ENCODE measurements around the gene SLC24A3. TPM values are rescaled to one million over a fixed set of nuclear protein-coding genes. Genes with fewer than 3 reads are reported as not detected.

Gene SLC24A3
- total RNA-seq, 1 donor from 2014 or later: 0.96 TPM

- Mint-ChIP-seq H3K4me1 (ENCODE audit: low read depth) (peaks cover 2% of the 10 kb centered on the region), H3K27ac (no peak overlapping the region), H3K4me3 (ENCODE audit: low read depth) (no peak overlapping the region), H3K27me3 (no peaks in the 10 kb centered on the region), H3K9me3 (ENCODE audit: low read depth) (no peaks in the 10 kb centered on the region), H3K36me3 (ENCODE audit: insufficient read depth) (no peaks in the 10 kb centered on the region)
- DNase-seq (ENCODE audit: low spot score, unreplicated experiment): no peak
- TF ChIP-seq CTCF (IDR thresholded peaks at IDR 0.05; ENCODE audit: unreplicated experiment): no peak
These were observed 39.5 kb downstream of the SLC24A3 start for GRCh38 chr20:19251958-19252357.

GRCh38 chr20:19252451-19253120 is 40.1 kb downstream of the SLC24A3 start:
- no peak for DNase-seq (ENCODE audit: low spot score, unreplicated experiment)
- H3K9me3 Mint-ChIP-seq (ENCODE audit: low read depth): no peaks in the 10 kb centered on the region
- no peak overlapping the region for H3K27ac Mint-ChIP-seq
- no peaks in the 10 kb centered on the region for H3K27me3 Mint-ChIP-seq
- no peaks in the 10 kb centered on the region for H3K36me3 Mint-ChIP-seq (ENCODE audit: insufficient read depth)
- TF ChIP-seq CTCF (IDR thresholded peaks at IDR 0.05; ENCODE audit: unreplicated experiment): no peak
- H3K4me1 Mint-ChIP-seq (ENCODE audit: low read depth): peaks cover 2% of the 10 kb centered on the region
- H3K4me3 Mint-ChIP-seq (ENCODE audit: low read depth): no peak overlapping the region

GRCh38 chr20:19253316-19253715 is 40.9 kb downstream of the SLC24A3 start:
- Mint-ChIP-seq H3K4me3 (ENCODE audit: low read depth) (no peak overlapping the region), H3K4me1 (ENCODE audit: low read depth) (peaks cover 3% of the 10 kb centered on the region), H3K36me3 (ENCODE audit: insufficient read depth) (no peaks in the 10 kb centered on the region), H3K27me3 (no peaks in the 10 kb centered on the region), H3K9me3 (ENCODE audit: low read depth) (no peaks in the 10 kb centered on the region), H3K27ac (no peak overlapping the region)
- no peak for DNase-seq (ENCODE audit: low spot score, unreplicated experiment)
- TF ChIP-seq CTCF (IDR thresholded peaks at IDR 0.05; ENCODE audit: unreplicated experiment): no peak

GRCh38 chr20:19253916-19254820 is 41.7 kb downstream of the SLC24A3 start:
- no peak for TF ChIP-seq CTCF (IDR thresholded peaks at IDR 0.05; ENCODE audit: unreplicated experiment)
- Mint-ChIP-seq H3K4me1 (ENCODE audit: low read depth) (peaks cover 11% of the 10 kb centered on the region), H3K27me3 (no peaks in the 10 kb centered on the region), H3K4me3 (ENCODE audit: low read depth) (no peak overlapping the region), H3K9me3 (ENCODE audit: low read depth) (no peaks in the 10 kb centered on the region), H3K27ac (no peak overlapping the region), H3K36me3 (ENCODE audit: insufficient read depth) (no peaks in the 10 kb centered on the region)
- no peak for DNase-seq (ENCODE audit: low spot score, unreplicated experiment)

GRCh38 chr20:19254956-19255355 is 42.5 kb downstream of the SLC24A3 start:
- no peak overlapping the region for H3K4me3 Mint-ChIP-seq (ENCODE audit: low read depth)
- H3K27ac Mint-ChIP-seq: no peak overlapping the region
- H3K9me3 Mint-ChIP-seq (ENCODE audit: low read depth): no peaks in the 10 kb centered on the region
- no peaks in the 10 kb centered on the region for H3K36me3 Mint-ChIP-seq (ENCODE audit: insufficient read depth)
- no peak for TF ChIP-seq CTCF (IDR thresholded peaks at IDR 0.05; ENCODE audit: unreplicated experiment)
- H3K27me3 Mint-ChIP-seq: no peaks in the 10 kb centered on the region
- no peak for DNase-seq (ENCODE audit: low spot score, unreplicated experiment)
- H3K4me1 Mint-ChIP-seq (ENCODE audit: low read depth): peaks cover 16% of the 10 kb centered on the region
